Right hindlimb (tissue), 1 donor: ENCODE results near the gene DVL1.
A peak's percentile ranks its signal among the peaks of the same experiment; 100 is the strongest.
"Not testable (repeated sequence)": the region's sequence is repeated elsewhere in the genome, so short reads cannot be mapped to it uniquely, and the experiment has no call there.

Experiments
- DNase-seq: peaks from one replicate; pipeline ENCODE4 v3.0.0-alpha.2; 2018

The DVL1 gene

DNA sequence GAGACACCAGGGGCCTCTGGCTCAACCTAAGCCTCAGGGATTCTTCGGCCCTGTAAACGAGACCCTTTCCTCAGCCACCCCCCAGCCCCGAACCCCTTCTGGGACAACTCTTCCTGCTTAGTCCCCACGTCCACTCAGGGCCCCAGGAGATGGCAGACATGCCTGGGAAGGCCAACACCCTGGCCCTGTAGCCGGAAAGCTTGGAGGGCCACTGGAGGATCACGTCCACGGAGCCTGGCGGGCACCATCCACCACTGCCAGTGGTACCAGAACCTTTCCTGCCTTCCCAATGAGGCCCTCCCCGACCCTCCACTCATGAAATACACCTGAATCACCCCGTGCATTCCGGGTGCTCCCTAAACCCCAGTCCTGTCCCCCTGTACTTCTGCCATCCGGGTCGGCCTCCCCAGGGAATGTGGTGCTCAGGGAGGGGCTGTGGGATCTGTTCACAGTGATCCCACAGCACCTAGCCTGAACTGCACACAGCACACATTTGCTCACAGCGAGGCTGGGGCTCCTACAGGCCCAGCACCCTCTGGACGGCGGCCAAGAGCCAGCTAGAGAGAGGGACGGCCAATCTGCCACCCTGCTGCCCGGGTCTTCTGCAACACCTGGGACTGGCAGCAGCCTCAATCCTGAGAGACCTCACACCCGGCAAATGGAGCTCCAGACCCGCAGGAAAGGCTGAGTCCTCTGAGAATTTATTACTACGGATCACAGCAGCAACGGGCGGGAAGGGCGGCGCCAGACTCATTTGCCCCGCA lies 24.0 kb upstream of the DVL1 start:
- DNase-seq: peak; percentile 29

DNA sequence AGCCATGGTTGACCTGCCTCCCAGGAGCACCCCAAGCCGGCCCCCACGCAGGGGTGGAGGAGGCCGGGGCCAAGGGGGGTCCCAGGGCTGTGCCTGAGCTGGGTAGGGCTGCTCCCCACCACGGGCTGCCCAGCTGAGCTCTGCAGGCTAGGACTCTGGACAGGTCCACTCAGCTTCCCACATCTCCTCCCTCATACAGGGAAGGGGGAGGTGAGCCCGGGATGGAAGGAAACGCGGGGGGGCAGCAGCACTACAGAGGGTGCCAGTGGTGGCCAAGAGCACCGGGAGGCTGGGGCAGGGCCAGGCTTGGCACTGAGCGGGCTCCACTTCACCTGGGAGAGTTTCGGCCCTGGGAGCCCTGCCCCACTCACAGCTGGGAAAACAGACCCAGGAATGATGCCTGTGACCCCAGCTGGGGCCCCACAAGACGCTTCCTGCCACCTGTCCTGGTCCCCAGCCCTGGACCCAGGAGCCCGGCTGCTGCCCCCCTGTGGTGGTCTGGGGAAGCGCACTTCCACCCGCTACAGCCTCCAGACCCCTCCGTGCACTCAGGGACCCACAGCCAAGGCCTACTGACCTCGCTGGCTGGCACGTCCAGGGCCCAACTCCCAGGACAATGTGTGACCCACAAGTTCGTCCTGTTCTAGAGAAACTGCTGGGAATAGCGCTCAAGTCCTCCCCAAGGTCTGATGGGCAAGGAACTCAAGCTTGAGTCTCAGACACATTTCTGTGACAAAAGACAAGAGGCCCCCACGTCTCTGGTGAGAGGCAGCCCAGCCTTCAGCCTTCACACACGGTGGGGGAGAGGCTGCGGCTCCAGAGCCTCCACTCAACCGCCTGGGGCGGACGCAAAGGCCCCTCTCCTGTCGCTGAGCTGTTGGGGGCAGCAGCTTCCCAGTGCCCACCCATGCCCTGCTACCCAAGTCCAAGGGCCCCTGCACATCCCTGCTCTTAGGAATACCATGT lies 22.8 kb upstream of the DVL1 start:
- DNase-seq: peak; percentile 79

DNA sequence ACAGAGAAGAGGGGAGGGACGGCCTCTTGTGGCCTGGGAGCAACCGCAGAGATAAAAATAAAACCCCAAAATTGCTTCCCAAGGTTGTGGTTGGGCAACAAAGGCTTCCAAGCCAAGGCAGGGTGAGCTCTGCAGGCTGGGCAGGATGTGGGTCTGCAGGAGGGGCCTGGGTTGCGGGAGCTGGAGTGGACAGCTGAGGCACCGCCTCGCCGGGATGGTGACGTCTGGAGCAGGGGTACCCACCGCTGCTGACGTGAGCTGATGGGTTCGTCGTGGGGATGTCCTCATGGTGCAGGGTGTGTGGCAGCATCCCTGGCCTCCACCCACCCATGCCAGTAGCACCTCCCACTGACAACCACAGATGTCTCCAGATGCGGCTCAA lies 22.1 kb upstream of the DVL1 start:
- DNase-seq: peak; percentile 70

DNA sequence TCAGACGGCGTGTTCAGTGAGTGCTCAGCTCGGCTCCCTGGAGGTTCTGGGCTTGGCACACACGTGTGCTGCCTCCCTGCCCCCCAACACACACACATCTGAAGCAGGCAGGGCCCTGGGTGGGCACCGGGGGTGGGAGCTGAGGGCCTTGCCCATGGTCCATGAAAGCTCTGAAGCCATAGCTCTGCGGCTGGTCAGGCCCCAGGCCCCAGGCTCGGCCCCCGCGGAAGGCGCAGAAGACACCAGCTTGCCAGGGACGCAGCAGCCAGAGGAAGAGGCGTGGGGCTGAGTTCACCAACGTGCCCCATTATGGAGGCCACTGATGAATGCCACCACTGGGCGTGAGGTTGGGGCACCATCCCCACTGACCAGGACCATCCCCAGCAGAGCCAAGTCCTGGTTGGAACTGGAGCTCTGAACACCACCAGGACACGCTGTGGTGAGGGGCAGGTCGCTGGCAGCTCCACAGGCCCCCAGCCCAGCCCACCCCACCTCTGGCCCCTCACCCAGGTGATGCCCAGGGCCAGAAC lies 21.6 kb upstream of the DVL1 start:
- DNase-seq: no peak

DNA sequence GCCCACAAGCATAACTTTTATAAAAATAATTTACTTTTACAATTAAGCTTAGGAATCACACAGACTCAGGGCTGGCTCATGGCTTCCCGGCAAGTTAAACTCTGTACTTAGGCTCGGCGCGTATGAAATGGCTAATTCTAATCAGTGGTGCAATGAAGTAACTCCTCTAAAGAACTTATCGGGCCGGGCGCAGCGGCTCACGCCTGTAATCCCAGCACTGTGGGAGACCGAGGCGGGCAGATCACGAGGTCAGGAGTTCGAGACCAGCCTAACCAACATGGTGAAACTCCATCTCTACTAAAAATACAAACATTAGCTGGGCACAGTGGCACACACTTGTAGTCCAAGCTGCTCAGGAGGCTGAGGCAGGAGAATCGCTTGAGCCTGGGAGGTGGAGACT lies 20.9 kb upstream of the DVL1 start:
- not testable (repeated sequence) for DNase-seq

DNA sequence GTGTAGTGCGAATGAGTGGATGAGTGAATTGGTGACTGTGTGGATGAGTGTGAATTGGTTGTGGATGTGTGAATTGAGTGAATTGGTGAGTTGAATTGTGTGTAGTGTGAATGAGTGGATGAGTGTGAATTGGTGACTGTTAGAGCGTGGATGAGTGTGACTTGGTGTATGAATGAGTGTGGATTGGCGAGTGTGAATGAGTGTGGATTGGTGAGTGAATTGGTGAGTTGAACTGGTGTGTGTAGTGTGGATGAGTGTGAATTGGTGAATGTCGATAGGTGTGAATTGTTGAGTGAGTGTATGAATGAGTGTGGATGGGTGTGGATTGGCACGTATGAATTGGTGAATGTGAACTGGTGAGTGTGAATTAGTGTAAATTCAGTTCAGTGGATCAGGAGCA lies 18.1 kb upstream of the DVL1 start:
- no peak for DNase-seq

DNA sequence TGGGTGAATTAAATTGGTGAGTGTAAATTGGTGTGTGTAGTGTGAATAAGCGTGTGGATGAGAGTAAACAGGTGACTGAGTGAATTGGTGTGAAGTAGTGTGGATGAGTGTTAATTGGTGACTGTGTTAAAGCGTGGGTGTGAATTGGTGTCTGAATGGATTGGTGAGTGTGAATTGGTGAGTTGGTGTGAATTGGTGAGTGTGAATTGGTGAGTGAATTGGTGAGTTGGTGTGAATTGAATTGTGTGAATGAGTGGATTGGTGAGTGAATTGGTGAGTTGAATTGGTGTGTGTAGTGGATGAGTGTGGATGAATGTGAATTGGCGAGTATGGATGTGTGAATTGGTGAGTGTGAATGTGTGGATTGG lies 17.5 kb upstream of the DVL1 start:
- no peak for DNase-seq

DNA sequence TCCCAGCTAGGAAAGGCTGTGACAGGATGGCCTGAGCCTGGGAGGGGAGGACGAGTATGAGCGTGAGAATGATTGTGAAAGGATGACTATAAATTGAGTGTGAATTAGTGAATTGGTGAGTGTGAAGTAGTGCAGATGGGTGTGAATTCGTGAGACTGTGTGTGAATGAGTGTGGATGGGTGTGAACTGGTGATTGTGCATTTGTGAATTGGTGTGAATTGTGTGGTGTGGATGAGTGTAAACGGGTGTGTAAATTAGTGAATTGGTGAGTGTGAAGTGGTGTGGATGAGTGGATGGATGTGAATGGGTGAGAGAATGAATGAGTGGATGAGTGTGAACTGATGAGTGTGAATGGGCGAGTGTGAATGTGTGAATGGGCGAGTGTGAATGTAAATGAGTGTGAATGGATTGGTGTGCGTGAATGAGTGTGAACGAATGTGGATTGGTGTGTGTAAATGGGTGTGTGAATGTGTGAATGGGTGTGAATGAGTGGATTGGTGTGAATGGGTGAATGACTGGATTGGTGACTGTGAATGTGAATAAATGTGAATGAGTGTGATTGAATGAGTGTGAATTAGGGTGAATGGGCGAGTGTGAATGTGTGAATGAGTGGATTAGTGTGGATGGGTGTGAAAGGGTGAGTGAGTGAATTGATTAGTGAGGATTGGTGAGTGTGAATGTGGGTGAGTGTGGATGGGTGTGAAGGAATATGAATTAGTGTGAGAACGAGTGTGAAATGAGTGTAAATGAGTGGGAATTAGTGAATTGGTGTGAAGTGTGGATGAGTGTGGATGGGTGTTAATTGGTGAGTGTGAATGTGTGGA lies 16.9 kb upstream of the DVL1 start:
- DNase-seq: no peak

DNA sequence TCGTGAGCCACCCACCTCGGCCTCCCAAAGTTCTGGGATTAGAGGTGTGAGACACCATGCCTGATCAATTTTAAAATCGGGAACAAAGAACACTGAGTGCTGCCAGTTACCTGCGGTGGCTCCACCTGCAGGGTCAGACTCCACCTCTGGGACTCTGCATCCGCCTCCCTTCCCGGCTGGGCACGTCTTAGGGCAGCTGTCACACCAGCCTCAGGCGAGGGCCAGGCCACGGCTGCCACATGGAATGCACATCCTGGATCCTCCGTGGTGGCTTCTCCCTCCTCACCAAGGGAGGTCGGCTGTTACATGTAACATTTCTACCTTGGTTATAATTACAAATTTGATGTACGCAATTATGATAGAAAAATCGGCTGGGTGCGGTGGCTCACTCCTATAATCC lies 15.0 kb upstream of the DVL1 start:
- DNase-seq: no peak

DNA sequence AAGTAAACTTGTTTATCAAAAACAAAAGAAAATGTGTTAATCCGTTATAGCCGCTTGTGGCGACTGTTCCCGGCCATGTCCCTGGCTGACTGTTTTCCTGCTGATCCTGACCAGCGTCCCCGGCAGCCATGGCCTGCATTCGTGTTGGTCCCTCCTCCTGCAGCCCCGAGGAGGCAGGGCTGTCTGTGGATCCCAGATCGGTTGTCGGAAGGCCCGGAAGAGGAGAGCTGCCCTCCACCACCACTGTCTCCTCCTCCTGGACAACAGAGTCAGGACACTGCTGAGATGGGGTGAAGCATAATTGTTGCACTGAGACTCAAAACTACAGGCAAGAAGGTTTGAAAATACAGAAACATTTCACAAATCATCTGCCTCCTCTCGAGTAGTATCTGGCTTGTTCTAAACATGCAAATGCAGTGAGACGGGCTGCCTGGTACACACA lies 12.8 kb upstream of the DVL1 start:
- peak; percentile 81 for DNase-seq

DNA sequence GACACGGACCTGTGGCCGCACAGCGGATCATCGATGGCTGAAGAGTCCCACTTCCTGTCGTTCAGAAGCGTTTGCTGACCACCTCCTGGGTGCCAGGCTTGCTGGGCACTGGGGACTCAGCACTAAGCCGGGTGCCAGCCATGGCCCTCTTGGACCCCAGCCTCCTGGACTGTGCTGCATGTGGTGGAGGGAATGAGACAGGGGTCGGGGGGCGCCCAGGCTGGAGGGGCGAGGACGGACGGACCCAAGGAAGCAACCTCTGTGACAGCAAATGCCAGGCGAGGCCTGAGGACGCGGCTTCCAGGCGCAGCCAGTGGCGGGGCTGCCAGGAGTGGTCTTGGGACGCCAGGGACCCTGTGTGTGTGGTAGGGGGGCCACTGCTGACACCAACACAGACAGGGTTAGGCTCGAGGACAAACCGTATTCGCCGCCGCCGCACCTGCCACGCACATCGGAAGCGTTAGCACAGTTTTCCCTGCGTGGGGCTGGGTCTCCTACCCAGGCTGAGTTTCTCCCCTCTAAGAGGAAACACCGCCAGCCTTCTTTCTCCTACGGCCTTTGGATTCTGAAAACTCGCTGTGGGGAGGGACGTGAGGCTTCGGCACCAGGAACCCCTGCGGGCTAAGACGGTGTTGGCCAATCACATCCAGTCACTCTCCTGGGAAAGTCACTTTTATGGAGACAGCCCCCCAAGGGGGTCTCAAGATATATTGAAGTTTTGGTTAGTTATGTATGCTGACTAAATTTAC lies 12.2 kb upstream of the DVL1 start:
- DNase-seq: peak; percentile 25

DNA sequence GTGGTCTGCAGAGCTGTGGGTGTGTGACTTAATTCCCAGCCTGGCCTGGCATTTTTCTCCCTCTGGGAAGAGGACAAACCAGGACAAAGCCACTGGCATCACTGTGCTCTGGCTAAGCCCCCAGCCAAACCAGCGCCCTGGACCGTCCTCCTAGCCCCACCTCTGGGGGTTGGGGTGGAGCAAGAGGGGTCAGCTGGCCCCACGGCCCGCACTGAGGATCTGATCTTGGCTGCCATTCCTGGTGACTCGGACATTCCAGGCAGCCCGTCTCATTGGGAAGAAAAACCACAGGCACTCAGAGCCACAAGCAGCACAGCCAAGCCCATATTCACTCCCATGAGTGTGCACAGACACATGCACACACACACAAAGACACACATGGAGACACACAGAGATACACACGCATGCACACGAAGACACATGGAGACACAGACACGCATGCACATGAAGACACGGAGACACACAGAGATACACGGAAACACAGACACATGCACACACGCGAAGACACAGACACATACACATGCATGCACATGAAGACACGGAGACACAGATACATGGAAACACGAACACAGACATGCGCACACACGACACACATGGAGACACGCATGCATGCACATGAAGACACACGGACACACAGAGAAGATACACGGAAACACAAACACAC lies 11.4 kb upstream of the DVL1 start:
- DNase-seq: peak; percentile 80

DNA sequence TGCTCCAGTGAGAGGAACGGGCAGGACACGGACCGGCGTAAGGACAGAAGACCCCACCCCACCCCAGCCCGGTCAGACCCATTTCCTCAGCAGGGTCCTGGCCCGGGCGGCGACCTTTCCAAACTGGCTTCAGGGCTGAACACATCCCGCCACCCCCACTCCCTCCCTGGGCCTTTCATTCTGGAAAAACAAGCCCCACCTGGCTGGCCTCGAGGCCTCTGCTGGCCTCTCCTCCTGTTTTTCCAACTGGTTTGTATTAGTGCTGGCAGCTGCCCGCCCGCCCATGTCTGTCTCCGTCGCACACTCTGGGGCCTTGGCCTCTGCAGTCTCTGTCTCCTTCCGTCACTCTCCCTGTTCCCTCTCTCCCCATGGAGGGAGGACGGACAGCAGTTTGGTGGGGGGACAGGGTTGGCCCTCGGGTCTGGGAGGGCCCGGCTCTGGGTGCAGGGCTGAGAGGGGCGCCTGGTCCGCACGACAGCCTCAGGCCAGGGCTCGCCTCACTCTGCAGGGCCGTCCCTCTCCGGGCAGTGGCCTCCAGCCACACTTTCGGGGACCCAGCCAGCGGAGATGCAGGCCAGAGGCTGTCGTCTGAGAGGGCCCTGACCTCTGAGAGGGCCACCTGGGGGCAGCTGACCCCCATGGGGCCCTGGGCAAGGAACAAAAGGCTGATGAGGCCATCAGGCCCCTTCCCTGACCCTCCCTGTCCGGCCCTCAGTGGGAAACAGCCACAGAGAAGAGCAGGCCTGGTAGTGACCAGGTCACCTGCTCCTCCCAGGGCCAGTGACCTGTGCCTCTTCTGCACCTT lies 10.6 kb upstream of the DVL1 start:
- peak; percentile 89 for DNase-seq

DNA sequence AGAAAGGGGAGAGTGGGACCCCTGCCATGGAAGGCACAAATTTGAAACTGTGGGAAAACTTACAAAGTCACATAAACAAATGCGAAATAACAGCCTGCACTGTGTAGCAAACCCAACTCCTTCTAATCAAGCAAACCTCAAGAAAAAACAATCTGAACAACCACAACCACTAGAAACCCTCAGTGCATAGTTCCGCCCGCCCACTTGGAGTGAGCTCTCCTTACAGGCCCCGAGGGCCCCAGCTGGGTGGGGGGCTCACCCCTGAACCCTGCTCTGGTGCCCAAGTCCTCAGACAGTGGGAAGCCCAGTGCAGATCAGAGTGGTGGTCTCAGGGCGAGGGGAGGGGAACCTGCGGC lies 10.1 kb upstream of the DVL1 start:
- DNase-seq: peak; percentile 81

DNA sequence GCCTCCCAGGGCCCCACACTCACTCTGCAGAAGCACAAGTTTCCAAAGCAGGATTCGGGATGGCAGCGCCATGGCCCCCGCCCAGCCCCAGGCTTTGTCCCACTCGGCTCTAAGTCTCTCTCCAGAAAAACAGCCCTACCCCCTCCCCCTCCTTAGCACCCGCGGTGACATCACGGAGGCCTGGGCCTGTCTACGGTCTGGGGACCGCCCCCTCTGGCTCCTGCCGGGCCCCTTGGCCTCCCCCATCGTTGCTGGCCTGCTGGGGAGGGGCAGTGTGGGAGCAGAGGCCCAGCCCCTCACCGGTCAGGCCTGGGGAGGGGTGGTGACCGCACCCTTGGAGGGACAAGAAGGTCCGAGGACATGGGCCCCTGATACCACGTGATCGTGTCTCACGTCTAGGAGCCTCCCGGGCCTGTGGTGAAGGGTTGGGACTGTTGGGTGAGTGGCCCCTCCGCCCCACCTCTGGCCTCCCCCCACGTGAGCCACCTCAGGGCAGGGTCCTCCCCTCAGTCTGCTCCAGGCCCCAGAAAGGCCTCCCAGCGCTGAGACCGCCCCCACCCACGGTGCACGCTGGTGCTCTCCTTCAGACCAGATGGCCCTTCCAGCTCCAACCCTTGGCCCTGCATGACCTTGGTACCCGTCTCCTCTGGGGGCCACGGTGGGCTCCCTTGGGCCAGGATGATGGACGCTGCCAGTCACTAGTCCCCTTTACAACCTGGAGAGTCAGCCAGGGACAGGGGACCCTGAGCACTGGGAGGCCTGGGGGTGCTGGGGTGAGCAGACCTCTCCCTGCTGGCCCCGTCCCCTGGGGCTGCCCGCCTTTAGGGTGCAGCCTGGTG lies 9.4 kb upstream of the DVL1 start, which contains the start of gene MXRA8:
Gene MXRA8, minus strand, starts transcription at position 123 of the 839 bp plus-strand sequence. Its CDS starts 51 bp downstream, at position 72.
- DNase-seq: peak; percentile 95

DNA sequence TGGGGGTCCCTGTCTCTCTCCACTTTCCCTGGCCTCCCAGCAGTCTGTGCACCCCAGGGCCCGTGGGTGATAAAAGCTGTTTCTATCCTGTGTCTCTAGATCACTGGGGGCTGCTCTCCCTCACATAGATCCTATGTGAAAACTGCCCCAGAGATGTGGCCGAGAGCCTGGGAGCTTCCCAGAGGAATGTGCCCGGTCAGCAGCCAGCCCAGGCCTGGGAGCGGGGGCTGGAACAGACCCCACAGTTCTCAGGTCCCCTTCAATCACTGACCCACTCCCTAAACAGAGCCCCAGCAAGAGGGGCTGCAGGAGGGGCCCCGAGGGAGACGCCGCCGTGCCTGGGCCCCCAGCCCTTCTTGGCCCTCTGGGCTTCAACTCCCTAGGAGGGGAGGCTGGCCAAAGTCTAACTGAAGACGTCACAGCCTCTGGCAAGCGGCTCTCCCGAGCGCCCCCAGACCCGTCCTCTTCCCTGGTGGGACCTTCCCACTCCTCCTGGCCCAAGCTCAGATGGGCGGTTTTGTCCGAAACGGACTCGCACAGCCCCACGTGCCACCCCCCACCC lies 8.7 kb upstream of the DVL1 start:
- DNase-seq: no peak

DNA sequence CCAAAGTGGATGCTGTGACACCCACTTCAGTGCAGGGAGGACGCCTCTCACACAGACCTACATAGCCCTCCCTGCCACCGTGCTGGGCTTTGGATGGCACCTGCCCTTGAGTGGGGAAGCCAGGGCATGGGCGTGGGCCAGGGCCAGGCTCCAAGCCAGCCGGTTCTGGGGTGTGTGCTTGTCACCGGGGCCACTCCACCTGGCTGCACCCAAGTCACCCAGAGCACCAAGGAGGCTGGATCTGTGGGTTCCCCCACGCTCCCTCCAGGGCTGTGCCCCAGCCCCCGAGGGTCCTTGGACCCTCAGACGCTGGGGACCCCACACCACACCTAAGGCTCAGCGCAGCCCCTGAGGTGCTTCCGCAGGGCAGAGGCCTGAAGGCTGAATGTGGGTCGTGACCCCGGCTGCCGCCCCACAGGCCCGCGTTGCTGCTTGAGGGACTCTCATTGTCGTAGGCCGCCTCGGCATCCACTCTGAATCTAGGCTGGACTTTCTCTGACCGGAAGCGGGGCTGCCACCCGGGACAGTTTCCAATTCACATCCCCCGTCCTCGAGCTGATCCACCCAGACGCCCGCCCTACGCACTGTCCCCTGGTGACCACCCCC lies 7.7 kb upstream of the DVL1 start:
- peak; percentile 37 for DNase-seq

DNA sequence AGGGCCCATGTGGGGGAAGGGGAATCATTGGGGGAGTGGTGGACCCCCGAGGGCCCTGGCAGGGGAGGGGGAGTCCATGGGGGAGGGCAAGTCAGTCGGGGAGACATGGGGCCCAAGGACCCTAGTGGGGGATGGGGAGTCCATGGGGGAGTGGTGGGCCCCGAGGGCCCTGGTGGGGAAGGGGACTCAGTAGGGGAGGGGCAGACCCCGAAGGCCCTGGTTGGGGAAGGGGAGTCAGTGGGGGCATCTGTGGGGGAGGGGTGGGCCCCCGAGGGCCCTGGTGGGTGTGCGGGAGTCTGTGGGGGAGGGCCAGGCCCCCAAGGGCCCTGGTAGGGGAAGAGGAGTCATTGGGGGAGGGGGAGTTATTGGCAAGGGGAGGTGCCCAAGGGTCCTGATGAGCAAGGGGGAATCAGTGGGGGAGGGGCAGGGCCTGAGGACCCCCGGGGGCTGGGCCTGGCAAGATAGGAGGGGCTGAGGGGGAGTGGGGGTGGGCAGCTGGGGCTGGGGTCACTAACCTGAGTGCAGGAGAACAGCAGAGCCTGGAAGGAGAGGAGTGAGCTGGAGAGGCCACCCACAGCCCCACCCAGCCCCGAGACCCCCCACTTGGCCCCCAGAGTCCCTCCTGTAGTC lies 7.1 kb upstream of the DVL1 start:
- DNase-seq: peak; percentile 42
